DND-41 (cell line): Measurements from ENCODE around the gene TMED1.

ENCODE experiments used
- ATAC-seq: fragments of 200-7000 bp; cut with Tn5 transposase; 3 replicates; pipeline ENCODE4 v1.9.1; 2021; ENCODE audit warnings: low read depth; ENCODE audit not compliant: insufficient read depth
- DNase-seq: peaks from one replicate; pipeline ENCODE4 v3.0.0-alpha.2; 2020
- H2AFZ ChIP-seq: 2 replicates; pipeline ENCODE4 v1.6.0; 2012; ENCODE audit warnings: low read depth, low read length
- H3K27ac ChIP-seq: 2 replicates; pipeline ENCODE4 v1.5.1; 2012; ENCODE audit warnings: low read length, inconsistent platforms
- H3K27me3 ChIP-seq: fragments of 200-600 bp; sonication (generic); 2 replicates; pipeline ENCODE4 v1.6.0; 2012; ENCODE audit warnings: low read length, mild to moderate bottlenecking, inconsistent platforms; ENCODE audit not compliant: insufficient read depth, poor library complexity
- H3K36me3 ChIP-seq: 2 replicates; pipeline ENCODE4 v1.5.1; 2012; ENCODE audit warnings: low read length, inconsistent platforms; ENCODE audit not compliant: insufficient read depth
- H3K4me1 ChIP-seq: 2 replicates; pipeline ENCODE4 v1.5.1; 2012; ENCODE audit warnings: mild to moderate bottlenecking, low read length; ENCODE audit not compliant: insufficient read depth
- H3K4me2 ChIP-seq: 2 replicates; pipeline ENCODE4 v1.6.0; 2012; ENCODE audit warnings: mild to moderate bottlenecking, moderate library complexity, low read length, inconsistent platforms; ENCODE audit not compliant: insufficient read depth
- H3K4me3 ChIP-seq, 2 experiments: fragments of 200-600 bp in 1 of 2; shearing (Covaris generic) in 1 of 2; 2 replicates each; pipeline ENCODE4 v1.5.1; 2012 to 2016; ENCODE audit warnings: inconsistent platforms in 2 of 2, low read length in 2 of 2, mild to moderate bottlenecking in 2 of 2, low read depth in 1 of 2, moderate library complexity in 1 of 2
- H3K79me2 ChIP-seq: 2 replicates; pipeline ENCODE4 v1.6.0; 2012; ENCODE audit warnings: low read length, inconsistent platforms; ENCODE audit not compliant: insufficient read depth
- H3K9ac ChIP-seq: 2 replicates; pipeline ENCODE4 v1.6.0; 2012; ENCODE audit warnings: low read depth, mild to moderate bottlenecking, inconsistent platforms, low read length, moderate library complexity
- H3K9me3 ChIP-seq: 2 replicates; pipeline ENCODE4 v1.5.1; 2012; ENCODE audit warnings: low read length, moderate library complexity, mild to moderate bottlenecking, inconsistent platforms; ENCODE audit not compliant: insufficient read depth, severe bottlenecking
- H4K20me1 ChIP-seq: 2 replicates; pipeline ENCODE4 v1.6.0; 2012; ENCODE audit warnings: low read length; ENCODE audit not compliant: insufficient read depth
- CTCF ChIP-seq: IDR thresholded peaks from 2 replicates; pipeline ENCODE4 v1.5.1; 2012; ENCODE audit warnings: borderline replicate concordance, low read length, moderate library complexity, mild to moderate bottlenecking; ENCODE audit not compliant: poor library complexity, severe bottlenecking; ENCODE audit errors: extremely low read depth
- EZH2 ChIP-seq: IDR thresholded peaks from 3 replicates; pipeline ENCODE4 v1.6.1; 2012; ENCODE audit warnings: borderline replicate concordance, low read depth, mild to moderate bottlenecking, moderate library complexity, low read length, inconsistent platforms; ENCODE audit not compliant: severe bottlenecking

The TMED1 gene

GRCh38 chr19:10812196-10812595 lies 23.8 kb downstream of the TMED1 start:
- Histone ChIP-seq H3K79me2 (no peaks in the 10 kb centered on the region), H2AFZ (no peak overlapping the region), H3K27ac (no peak overlapping the region), H3K4me1 (no peaks in the 10 kb centered on the region), H3K36me3 (peaks cover 75% of the 10 kb centered on the region), H3K9me3 (no peaks in the 10 kb centered on the region), H3K9ac (no peak overlapping the region), H3K4me2 (no peak overlapping the region), H3K4me3 (no peak overlapping the region), H3K27me3 (no peaks in the 10 kb centered on the region), H4K20me1 (no peaks in the 10 kb centered on the region; the same call in 1 of the 2 replicates)
- ATAC-seq = no peak
- no peak for TF ChIP-seq EZH2
- no peak for TF ChIP-seq CTCF
- DNase-seq = no peak

GRCh38 chr19:10811391-10812111 lies 24.5 kb downstream of the TMED1 start:
- Histone ChIP-seq H3K9ac (no peak overlapping the region), H4K20me1 (no peaks in the 10 kb centered on the region; the same call in 1 of the 2 replicates), H3K36me3 (peaks cover 73% of the 10 kb centered on the region), H2AFZ (no peak overlapping the region), H3K4me3 (no peak overlapping the region), H3K4me1 (no peaks in the 10 kb centered on the region), H3K4me2 (no peak overlapping the region), H3K27ac (no peak overlapping the region), H3K27me3 (no peaks in the 10 kb centered on the region), H3K79me2 (no peaks in the 10 kb centered on the region), H3K9me3 (no peaks in the 10 kb centered on the region)
- TF ChIP-seq CTCF (no peak), EZH2 (no peak)
- DNase-seq (no peak), ATAC-seq (no peak)

- H2AFZ ChIP-seq = no peak overlapping the region
- peaks cover 70% of the 10 kb centered on the region for H3K36me3 ChIP-seq
- no peaks in the 10 kb centered on the region for H3K4me1 ChIP-seq
- no peak overlapping the region for H3K4me2 ChIP-seq
- TF ChIP-seq EZH2 = no peak
- TF ChIP-seq CTCF = no peak
- no peaks in the 10 kb centered on the region for H3K27me3 ChIP-seq
- no peak overlapping the region for H3K9ac ChIP-seq
- H4K20me1 ChIP-seq = no peaks in the 10 kb centered on the region; the same call in 1 of the 2 replicates
- ATAC-seq (no peak), DNase-seq (no peak)
- no peak overlapping the region for H3K27ac ChIP-seq
- H3K9me3 ChIP-seq = no peaks in the 10 kb centered on the region
- no peak overlapping the region for H3K4me3 ChIP-seq
- no peaks in the 10 kb centered on the region for H3K79me2 ChIP-seq
Observed at GRCh38 chr19:10809651-10810285, 26.2 kb downstream of the TMED1 start.
